ENCODE results near the gene MAGI2. TPM values are rescaled to one million over a fixed set of nuclear protein-coding genes. Genes with fewer than 3 reads are reported as not detected.

The MAGI2 gene
- total RNA-seq, 1 donor from 2014 or later, result 10.7 TPM

DNA sequence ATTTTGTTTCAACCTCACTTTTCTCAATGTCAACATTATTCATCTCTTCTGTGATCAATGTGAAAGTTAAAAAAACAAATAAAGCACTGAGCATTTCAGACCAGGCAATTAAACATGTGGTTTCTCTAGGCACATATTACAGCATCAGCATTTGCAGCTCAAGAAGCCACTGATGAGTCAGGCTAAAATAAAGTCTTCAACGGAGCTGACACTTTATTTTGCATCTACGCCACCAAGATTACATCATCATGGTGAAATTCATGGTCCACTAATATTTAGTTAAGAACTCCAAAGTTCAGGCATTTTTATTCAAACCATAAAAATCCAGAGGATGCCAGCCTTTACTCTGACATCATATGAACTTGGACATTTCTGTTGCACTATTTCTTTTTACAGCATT is 33.0 kb downstream of the MAGI2 start:
- H3K27me3 Mint-ChIP-seq (ENCODE audit: unreplicated experiment), result peaks cover 2% of the 10 kb centered on the region
- peak overlapping the region; percentile 68 for H3K27ac Mint-ChIP-seq (ENCODE audit: unreplicated experiment)
- H3K9me3 Mint-ChIP-seq (ENCODE audit: unreplicated experiment), result no peaks in the 10 kb centered on the region
- H3K4me3 Mint-ChIP-seq (ENCODE audit: unreplicated experiment), result peak overlapping the region; percentile 39
- TF ChIP-seq, protein P1, sequence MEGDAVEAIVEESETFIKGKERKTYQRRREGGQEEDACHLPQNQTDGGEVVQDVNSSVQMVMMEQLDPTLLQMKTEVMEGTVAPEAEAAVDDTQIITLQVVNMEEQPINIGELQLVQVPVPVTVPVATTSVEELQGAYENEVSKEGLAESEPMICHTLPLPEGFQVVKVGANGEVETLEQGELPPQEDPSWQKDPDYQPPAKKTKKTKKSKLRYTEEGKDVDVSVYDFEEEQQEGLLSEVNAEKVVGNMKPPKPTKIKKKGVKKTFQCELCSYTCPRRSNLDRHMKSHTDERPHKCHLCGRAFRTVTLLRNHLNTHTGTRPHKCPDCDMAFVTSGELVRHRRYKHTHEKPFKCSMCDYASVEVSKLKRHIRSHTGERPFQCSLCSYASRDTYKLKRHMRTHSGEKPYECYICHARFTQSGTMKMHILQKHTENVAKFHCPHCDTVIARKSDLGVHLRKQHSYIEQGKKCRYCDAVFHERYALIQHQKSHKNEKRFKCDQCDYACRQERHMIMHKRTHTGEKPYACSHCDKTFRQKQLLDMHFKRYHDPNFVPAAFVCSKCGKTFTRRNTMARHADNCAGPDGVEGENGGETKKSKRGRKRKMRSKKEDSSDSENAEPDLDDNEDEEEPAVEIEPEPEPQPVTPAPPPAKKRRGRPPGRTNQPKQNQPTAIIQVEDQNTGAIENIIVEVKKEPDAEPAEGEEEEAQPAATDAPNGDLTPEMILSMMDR (IDR thresholded peaks at IDR 0.05), result no peak
- H3K4me1 Mint-ChIP-seq (ENCODE audit: unreplicated experiment), result peaks cover 12% of the 10 kb centered on the region
- H3K36me3 Mint-ChIP-seq (ENCODE audit: unreplicated experiment), result no peaks in the 10 kb centered on the region
- no peak for DNase-seq (ENCODE audit: extremely low spot score, unreplicated experiment)

DNA sequence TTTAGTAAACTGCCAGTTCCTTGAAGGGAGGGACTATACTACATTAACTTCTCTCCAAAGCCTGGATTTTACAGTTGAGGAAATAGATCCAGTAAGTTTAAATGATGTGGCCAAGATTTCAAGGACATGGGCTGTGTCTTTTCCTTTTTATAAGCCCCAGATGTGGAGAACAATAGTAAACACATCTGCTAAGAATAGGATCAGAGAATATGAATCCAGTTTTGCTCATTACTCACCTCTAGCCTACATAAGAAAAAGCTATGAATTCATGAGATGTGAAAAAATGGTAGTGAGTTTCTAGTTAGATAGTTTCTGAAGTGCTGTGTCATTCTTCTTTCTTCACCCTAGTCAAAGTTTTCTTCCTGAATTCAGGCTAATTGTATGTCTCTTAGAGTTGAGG is 38.6 kb downstream of the MAGI2 start:
- Mint-ChIP-seq H3K9me3 (ENCODE audit: unreplicated experiment) (no peaks in the 10 kb centered on the region), H3K27me3 (ENCODE audit: unreplicated experiment) (peaks cover 2% of the 10 kb centered on the region), H3K27ac (ENCODE audit: unreplicated experiment) (no peak overlapping the region), H3K4me1 (ENCODE audit: unreplicated experiment) (peaks cover 2% of the 10 kb centered on the region), H3K36me3 (ENCODE audit: unreplicated experiment) (no peaks in the 10 kb centered on the region), H3K4me3 (ENCODE audit: unreplicated experiment) (no peak overlapping the region)
- no peak for DNase-seq (ENCODE audit: extremely low spot score, unreplicated experiment)
- TF ChIP-seq, protein P1 (IDR thresholded peaks at IDR 0.05), result no peak

- H3K9me3 Mint-ChIP-seq (ENCODE audit: unreplicated experiment), result no peaks in the 10 kb centered on the region
- peaks cover 2% of the 10 kb centered on the region for H3K27me3 Mint-ChIP-seq (ENCODE audit: unreplicated experiment)
- no peak for DNase-seq (ENCODE audit: extremely low spot score, unreplicated experiment)
- TF ChIP-seq, protein P1 (IDR thresholded peaks at IDR 0.05), result no peak
- H3K4me3 Mint-ChIP-seq (ENCODE audit: unreplicated experiment), result no peak overlapping the region
- no peaks in the 10 kb centered on the region for H3K4me1 Mint-ChIP-seq (ENCODE audit: unreplicated experiment)
- no peak overlapping the region for H3K27ac Mint-ChIP-seq (ENCODE audit: unreplicated experiment)
- no peaks in the 10 kb centered on the region for H3K36me3 Mint-ChIP-seq (ENCODE audit: unreplicated experiment)
These were observed 40.6 kb downstream of the MAGI2 start for GRCh38 chr7:79412915-79413314.

DNA sequence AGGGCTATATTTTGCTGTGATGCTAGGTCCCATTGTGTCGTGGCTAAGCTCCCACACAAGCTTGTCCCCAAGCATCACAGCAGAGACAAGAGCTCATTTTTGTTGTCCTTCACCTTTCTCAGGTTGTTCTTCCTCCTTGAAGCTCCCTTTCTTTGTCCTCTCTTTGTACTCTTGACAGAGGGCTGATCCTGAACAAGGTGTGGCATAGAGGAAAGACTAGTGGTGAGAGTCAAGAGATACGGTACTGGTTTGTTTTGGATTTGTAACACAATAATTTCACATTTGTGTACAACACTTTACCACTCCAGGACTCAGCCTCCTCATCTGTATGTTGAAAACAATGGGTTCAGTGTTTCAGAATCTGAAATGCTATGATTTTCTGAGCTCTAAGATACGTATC is 41.0 kb downstream of the MAGI2 start:
- no peaks in the 10 kb centered on the region for H3K36me3 Mint-ChIP-seq (ENCODE audit: unreplicated experiment)
- no peaks in the 10 kb centered on the region for H3K9me3 Mint-ChIP-seq (ENCODE audit: unreplicated experiment)
- no peak overlapping the region for H3K27ac Mint-ChIP-seq (ENCODE audit: unreplicated experiment)
- H3K4me3 Mint-ChIP-seq (ENCODE audit: unreplicated experiment), result no peak overlapping the region
- H3K27me3 Mint-ChIP-seq (ENCODE audit: unreplicated experiment), result peaks cover 2% of the 10 kb centered on the region
- DNase-seq (ENCODE audit: extremely low spot score, unreplicated experiment), result no peak
- H3K4me1 Mint-ChIP-seq (ENCODE audit: unreplicated experiment), result no peaks in the 10 kb centered on the region
- TF ChIP-seq, protein P1 (IDR thresholded peaks at IDR 0.05), result no peak

GRCh38 chr7:79410345-79410744 is 43.1 kb downstream of the MAGI2 start:
- no peak overlapping the region for H3K27ac Mint-ChIP-seq (ENCODE audit: unreplicated experiment)
- no peaks in the 10 kb centered on the region for H3K4me1 Mint-ChIP-seq (ENCODE audit: unreplicated experiment)
- H3K27me3 Mint-ChIP-seq (ENCODE audit: unreplicated experiment), result no peaks in the 10 kb centered on the region
- no peak overlapping the region for H3K4me3 Mint-ChIP-seq (ENCODE audit: unreplicated experiment)
- H3K36me3 Mint-ChIP-seq (ENCODE audit: unreplicated experiment), result no peaks in the 10 kb centered on the region
- no peaks in the 10 kb centered on the region for H3K9me3 Mint-ChIP-seq (ENCODE audit: unreplicated experiment)
- no peak for DNase-seq (ENCODE audit: extremely low spot score, unreplicated experiment)
- TF ChIP-seq, protein P1 (IDR thresholded peaks at IDR 0.05), result no peak

All from osteocyte (in vitro differentiated cells).